ENCODE measurements around the gene PPP2R3A.
"Not testable (repeated sequence)": the region's sequence is repeated elsewhere in the genome, so short reads cannot be mapped to it uniquely, and the experiment has no call there.

Gene PPP2R3A, protein sequence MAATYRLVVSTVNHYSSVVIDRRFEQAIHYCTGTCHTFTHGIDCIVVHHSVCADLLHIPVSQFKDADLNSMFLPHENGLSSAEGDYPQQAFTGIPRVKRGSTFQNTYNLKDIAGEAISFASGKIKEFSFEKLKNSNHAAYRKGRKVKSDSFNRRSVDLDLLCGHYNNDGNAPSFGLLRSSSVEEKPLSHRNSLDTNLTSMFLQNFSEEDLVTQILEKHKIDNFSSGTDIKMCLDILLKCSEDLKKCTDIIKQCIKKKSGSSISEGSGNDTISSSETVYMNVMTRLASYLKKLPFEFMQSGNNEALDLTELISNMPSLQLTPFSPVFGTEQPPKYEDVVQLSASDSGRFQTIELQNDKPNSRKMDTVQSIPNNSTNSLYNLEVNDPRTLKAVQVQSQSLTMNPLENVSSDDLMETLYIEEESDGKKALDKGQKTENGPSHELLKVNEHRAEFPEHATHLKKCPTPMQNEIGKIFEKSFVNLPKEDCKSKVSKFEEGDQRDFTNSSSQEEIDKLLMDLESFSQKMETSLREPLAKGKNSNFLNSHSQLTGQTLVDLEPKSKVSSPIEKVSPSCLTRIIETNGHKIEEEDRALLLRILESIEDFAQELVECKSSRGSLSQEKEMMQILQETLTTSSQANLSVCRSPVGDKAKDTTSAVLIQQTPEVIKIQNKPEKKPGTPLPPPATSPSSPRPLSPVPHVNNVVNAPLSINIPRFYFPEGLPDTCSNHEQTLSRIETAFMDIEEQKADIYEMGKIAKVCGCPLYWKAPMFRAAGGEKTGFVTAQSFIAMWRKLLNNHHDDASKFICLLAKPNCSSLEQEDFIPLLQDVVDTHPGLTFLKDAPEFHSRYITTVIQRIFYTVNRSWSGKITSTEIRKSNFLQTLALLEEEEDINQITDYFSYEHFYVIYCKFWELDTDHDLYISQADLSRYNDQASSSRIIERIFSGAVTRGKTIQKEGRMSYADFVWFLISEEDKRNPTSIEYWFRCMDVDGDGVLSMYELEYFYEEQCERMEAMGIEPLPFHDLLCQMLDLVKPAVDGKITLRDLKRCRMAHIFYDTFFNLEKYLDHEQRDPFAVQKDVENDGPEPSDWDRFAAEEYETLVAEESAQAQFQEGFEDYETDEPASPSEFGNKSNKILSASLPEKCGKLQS (N-terminal part only)

DNA sequence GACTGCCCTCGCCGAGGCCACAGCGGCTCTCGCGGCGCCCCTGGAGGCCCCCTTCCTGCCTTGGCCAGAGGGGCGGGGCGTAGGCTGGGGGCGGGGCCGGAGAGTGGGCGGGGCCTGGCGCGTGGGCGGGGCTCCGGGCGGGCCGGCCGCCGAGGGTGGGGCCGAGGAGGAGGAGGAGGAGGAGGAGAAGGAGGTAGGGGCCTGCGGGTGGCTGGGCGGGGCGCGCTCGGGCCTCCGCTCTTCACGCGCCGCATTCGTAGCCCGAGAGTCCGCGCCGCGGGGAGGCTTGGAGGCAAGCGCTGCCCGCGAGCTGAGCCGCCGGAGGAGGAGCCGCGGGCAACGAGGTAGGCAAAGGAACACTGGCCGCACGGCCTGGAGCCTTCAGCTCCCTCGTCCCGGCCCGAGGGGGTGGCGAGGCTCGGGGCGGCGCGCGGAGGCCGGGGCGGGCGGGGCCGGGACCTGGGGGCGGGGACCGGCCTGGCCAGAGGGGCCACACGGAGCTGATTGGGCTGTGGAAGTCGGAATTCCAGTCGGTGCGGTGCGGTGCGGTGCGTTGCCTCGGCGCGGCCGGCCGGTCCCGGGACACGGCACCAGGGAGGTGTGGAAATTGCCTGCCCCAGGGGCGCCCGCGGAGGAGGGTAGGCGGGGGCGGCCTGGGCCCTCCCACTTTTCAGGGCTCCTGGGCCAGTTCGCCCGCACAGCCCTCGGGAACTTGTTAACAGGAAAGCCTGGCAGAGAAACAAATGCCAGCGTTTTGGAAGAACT lies at the start of gene PPP2R3A:
Gene PPP2R3A, plus strand, starts transcription at position 223 of the 765 bp plus-strand sequence. CDS start 35,771 bp downstream, outside the sequence.
- peak; percentile 79 for DNase-seq (ENCODE audit: low spot score)

DNA sequence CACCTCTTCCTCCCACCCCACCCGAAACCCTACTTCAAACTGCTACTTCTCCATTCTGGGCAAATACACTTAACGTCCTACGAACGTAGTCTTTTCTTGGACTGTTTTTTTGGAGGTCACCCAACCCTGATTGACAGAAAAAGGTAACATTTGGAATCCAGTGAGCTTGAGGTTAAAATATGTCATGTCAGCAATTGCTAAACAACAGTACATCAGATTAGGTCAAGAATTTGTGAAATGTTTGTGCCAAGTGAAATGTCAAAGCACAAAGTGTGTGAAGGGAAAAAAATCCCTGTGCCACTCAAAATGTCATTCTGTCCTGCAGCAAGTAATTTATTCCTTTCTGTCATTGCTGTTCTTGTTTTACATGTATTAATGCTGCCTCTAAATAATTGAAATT lies 49.2 kb upstream of the PPP2R3A start:
- no peak for DNase-seq (ENCODE audit: low spot score)

DNA sequence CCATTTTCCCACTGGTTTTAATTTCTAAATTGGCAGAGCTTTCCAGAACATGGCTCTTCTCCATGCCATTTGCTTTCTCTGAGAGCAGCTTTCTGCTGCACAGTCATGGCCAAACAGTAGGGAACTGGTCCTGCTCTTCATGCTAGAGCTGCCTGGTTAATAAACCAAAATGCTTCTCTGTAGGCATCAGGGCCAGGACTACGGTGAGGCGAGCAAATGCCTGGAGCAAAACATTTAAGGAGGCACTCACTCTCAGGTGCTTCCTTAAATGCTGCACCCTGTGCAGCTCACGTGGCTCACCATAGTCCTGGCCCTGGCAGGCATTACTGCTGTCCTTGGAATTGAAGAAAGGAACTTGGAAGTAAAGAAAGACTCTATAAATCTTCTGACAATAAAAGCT lies 48.5 kb upstream of the PPP2R3A start:
- no peak for DNase-seq (ENCODE audit: low spot score)

DNA sequence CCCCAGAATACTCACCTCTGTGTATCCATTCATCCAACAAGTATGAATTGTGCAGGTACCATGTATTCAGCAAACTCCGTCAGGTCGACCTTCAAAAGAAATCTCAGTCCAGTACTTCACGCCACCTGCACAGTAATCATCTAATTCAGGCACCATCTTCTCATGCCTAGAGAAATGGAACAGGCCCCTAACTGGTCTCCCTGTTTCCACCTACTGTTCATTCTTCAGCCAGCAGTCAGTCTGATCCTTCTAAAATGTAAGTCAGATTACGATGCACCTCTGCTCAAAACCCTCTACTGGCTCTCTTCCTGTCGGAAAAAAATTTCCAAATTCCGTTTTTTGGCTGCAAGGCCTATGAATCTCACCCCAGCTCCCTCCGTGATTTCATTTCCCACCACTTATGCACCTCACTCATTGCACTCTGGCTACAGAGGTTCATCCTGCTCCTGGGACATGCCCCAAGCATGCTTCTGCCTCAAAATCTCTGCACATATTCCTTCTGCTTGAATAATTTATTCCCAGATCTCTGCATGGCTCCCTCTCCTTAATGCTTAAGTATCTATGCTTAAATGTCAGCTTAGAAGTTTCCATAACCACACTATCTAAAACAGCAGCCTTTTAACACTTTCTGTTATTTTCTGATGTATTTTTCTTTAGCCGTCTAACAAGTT lies 47.5 kb upstream of the PPP2R3A start:
- no peak for DNase-seq (ENCODE audit: low spot score)

DNA sequence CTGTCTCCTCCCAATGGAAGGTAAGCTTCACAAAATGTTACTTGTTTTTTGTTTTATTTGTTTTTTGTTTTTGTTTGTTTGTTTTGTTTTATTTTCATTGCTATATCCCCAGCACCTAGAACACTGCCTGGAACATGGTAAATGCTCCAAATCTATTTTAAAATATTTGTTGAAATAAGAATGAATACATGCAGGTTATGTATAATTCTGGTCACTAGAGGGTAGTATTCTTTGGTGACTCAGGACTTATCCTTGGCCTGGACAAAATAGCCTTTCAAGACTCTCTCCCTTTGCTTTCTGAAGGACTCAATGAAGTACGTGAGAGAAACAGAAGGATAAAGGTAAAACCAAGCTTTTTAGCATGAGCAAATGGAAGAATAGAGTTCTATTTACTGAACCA lies 46.9 kb upstream of the PPP2R3A start:
- DNase-seq (ENCODE audit: low spot score): peak; percentile 57

DNA sequence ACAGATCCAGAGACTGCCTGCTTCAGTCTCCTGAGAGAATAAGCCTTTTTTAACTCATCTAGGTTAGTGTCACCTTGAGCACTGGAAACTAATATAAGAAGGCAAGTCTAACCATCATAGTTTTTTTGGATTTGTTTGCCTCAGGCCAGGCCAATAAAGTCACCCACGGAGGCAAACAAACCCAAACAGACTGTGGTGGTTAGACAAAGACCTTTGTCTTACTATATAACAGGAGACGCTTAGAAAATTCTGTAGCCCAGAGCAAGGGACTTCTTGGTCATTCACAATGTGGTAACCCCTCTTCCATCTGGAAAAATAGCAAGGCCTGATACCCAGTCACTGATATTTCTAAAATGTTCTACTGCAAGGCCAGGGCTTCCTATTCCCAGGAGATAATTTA lies 45.3 kb upstream of the PPP2R3A start:
- DNase-seq (ENCODE audit: low spot score): no peak

DNA sequence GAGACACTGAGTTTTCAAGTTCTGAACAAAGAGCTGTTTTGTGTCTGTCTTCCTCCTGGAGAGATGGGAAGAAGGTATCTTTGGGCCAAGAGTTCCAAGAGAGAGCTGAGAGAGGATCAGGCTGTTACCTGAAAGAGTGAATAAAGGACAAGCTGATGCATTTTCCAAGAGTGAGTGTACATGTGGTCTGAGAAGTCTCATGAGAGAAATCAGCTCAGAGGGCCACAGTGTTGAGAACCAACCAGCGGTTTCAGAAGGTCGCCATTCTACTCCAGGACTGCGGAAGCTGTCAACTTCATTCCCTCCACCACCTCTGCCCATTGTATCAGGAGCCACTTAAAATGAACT lies 42.7 kb upstream of the PPP2R3A start:
- DNase-seq (ENCODE audit: low spot score): no peak

DNA sequence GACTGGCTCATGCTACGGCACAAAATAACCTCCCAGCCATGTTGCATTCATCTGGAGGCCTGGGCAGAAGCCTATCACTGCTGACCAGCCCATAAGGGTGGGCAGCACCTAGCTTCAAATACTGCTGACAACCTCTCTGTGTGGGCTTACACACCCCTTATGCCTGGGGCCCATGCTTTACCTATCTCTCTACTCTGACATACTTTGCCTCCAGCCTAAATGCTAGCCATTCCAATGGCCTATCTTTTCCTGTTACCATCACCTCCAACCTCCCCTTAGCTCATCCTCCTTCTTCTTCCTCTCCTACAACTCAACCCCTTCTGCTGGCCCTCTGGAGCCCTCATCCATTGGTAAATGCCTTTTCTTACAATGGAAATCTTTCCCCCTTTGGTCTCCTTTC lies 41.0 kb upstream of the PPP2R3A start:
- no peak for DNase-seq (ENCODE audit: low spot score)

DNA sequence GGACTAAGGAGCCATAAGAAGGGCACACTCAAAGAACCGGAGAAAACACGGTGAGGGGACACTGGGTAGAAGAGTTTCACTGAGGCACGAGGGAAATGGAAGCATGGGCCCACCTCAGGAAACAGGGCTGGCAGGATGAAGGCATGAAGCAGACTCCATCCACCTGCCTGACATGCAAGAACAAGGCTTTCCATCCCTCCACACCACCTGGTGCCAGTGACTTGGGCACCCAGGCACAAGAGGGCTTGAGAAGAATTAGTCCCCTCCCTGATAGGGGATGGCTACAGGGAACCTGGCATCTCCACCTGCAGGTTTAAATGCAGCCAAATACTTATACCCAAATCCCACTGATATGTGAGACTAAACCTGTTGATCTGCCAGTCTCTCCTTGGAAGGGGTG lies 38.9 kb upstream of the PPP2R3A start:
- DNase-seq (ENCODE audit: low spot score): no peak

DNA sequence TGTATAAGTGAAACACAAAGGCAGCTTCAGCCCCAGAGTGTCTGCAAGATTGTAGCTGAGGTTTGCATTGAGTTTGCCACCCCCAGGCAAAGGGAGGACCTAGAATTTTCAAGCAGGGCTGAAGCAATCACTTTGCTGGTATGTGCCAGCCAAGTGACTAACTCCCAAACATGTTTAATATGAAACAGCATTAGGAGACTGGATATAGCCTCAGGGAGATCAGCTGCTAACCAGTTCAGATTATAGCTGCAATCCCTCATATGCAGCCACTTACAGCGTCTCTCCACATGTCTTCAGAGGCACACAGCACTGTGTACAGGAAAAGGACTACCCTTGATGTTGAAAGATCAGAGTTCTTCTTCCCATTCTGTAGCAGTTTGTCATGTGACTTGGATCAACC lies 38.4 kb upstream of the PPP2R3A start:
- no peak for DNase-seq (ENCODE audit: low spot score)

DNA sequence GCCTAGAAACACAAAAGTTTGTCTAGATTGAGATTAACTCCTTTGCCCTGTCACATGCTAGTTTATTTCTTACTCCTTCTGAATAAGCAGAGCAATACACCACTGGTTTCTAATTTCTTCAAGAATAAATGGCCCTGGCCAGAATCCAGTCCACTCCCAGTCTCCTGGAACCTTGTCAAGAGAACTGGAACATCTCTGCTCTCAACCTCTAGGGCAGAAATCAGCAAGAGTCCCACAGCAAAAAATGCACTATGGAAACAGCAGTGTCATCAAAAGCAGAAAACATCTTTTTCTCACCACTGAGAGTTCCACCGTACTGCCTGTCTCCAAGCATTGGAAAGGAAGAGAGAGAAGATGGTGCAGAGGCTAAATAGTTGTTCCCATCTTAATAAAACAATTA lies 35.9 kb upstream of the PPP2R3A start:
- no peak for DNase-seq (ENCODE audit: low spot score)

DNA sequence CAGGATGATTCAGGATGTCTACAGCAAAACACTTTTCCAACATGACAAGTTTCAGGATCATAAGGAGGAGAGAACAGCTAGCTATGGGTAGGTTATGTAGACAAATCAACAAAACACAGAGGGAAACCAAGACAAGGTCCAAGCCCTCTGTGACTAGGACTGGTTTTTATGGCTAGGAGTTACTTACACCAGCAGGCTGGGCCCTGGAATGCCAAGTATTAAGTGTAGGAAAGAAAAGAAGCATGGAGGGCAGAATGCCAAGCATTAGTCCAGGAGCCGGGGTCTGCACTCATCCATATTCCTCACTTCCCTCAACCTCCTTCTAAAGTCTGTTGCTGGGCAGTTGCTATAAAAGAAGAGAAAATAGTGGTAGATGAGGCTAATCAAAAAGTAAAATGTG lies 35.3 kb upstream of the PPP2R3A start:
- DNase-seq (ENCODE audit: low spot score): no peak

DNA sequence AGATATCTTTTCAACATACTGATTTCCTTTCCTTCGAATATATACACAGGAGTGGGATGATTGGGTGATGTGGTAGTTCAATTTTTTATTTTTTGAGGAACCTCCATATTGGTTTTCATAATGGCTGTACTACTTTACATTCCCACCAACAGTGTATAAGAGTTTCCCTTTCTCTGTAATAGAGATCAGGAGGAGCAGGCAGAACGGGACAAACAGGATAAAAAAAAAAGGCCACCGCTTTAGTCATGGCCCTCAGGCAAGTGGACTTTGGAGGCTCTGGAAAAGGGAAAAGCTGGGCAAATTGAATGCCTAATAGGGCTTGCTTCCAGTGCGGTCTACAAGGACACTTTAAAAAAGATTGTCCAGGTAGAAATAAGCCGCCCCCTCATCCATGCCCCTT lies 30.4 kb upstream of the PPP2R3A start:
- DNase-seq (ENCODE audit: low spot score): not testable (repeated sequence)

DNA sequence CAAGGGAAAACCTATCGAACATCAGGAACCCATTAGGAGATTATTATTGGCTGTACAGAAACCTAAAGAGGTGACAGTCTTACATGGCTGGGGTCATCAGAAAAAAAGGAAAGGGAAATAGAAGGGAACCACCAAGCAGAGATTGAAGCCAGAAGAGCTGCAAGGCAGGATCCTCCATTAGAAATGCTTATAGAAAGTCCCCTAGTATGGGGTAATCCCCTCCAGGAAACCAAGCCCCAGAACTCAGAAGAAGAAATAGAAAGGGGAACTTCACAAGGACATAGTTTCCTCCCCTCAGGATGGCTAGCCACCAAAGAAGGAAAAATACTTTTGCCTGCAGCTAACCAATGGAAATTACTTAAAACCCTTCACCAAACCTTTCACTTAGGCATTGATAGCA lies 27.8 kb upstream of the PPP2R3A start:
- DNase-seq (ENCODE audit: low spot score): not testable (repeated sequence)

DNA sequence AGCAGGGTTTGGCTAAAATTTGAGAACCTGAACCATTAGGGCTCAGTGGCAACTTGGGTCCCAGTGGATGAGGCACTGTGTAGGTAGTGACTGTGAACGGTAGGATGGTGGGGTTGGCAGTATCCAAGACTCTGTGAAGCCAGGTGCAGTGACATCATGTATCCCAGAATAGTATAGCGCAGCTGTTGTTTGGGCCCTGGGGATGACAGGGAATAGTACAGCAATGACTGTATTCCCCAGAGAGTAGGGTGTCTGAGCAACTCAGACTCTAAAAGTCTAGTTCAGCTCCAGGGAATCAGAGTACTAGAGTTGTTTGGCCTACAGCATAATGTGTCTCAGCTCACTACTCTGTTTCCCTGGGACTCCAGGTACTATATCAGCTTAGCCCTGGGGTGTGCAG lies 20.7 kb upstream of the PPP2R3A start:
- no peak for DNase-seq (ENCODE audit: low spot score)

DNA sequence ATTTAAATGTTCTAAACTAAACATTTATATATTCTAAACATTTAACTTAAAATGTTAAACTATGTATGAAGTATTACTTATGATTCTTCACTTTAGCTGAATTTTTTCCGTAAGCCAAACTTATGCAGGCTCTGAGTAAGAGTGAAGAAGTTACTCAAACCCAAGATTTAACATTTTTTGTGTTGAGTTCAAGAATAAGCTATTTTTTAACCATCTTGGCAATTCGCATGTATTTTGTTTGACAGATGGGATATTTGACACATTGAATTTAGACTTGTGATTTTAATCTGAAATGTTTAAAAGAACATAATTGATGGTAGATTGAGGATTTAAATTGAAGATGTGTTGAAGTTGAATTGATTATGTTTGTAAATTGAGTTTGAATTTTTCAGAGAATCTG lies 14.6 kb upstream of the PPP2R3A start:
- DNase-seq (ENCODE audit: low spot score): no peak

DNA sequence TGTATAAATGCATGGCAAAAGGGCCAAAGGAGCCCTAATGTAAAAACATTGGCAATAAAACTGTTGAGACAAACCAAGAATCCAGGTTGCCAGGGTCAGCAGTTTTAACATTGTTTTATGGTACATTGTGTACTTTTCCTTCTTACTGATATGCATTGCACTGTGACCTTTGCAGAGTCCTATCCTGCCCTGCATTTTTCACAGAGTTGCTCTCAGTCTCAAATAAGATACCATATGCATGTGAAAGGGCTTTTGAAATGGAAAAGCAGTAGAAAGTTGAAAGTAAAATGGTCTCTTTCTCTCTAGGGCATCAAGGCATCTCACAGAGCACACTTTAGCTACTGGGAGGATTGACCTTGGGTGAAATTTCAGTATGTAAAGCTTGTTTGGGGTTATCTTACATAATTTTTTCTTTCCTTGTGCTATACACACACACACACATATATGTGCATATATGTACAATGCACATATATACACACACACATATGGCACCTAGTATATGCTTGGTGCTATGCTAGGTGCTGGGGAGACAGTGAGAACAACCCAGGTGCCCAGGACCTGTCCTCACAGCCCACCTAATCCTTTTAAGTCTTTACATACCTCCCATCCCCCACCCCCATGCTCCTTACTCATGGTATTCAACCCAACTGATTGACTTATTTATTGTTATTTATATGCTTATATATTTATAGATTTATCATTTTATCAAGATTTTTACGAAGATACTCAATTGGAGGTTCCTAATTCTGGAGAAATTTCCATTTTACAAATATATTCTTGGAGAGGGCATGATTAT lies 1.2 kb upstream of the PPP2R3A start:
- no peak for DNase-seq (ENCODE audit: low spot score)

DNA sequence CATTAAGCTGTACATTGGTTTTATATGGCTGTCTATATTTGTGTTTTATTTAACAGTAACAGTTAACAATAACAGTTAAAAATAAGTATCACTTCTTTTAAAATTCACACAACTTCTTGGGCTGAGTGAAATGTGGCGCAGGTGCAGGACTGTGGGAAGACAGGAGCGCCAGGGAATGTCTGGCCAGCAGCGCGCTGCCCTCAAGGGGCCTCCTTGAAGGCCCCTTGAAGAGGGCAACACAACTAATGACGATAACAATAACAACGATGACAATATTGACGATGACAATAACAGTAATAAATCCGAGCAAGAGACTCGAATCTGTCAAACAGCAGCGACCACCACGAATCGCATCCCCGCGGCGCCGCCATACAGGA lies 411 bp upstream of the PPP2R3A start:
- DNase-seq (ENCODE audit: low spot score): peak; percentile 12

DNA sequence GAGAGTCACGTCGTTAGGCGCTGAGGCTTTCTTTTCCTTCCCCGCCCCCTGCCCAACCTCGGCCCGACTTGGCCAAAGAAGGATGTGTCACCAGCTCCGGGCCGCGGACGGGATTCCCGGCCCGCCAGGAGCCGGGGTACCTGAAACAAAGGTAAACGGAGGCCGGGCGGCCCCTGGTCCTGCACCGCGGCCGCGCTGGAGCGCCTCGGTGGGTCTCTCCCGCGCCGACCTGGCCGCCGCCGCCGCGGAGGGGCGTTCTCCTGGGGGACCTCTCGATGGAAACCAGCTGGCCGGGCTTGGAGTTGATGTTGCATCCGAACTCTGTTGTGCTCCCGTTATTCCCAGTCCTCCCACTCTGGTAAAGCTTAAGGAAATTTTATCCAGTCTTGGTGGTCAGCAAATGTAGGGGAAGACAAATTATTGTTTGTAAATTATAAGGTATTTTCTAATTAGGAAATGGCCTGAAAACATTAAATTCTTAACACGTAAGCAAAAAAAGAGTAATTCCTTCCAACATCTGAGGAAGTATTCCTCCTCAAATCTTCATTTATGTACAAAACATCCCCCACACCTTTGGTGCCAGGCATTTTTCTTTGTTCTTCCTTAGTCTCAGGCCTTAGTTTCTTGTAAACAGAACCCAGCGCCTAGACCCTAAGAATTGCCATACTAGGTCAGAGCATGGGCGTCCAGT lies 888 bp downstream of the PPP2R3A start:
- DNase-seq (ENCODE audit: low spot score): no peak

DNA sequence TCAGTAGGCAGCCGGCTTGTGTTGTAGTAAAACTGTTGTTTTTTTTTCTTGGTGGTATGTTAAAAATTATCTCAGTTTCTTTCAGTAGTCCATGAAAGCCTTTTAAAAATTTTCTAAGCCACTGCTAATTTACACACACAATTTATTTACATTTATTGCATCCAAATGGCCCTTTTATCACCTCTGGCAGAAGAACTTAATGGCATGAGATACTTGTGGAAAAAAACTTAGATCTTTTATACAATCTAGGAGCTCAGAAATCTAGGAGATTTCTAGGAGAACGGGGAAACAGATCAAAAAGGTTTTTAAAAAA lies 1.4 kb downstream of the PPP2R3A start:
- DNase-seq (ENCODE audit: low spot score): no peak

Measured in RKO (cell line).